B cell (primary cell): ENCODE data around the gene NREP.

Source experiments
- EZH2 ChIP-seq: IDR thresholded peaks from 2 replicates; pipeline ENCODE4 v1.6.1; 2012; ENCODE audit warnings: borderline replicate concordance, low read depth, mild to moderate bottlenecking, moderate library complexity, low read length; ENCODE audit not compliant: insufficient read depth, poor library complexity, severe bottlenecking
- TF ChIP-seq, protein P1 (sequence below): fragments of 200-600 bp; IDR thresholded peaks from one replicate; pipeline ENCODE4 v1.8.0; 2022; ENCODE audit warnings: antibody characterized with exemption, mild to moderate bottlenecking

DNA sequence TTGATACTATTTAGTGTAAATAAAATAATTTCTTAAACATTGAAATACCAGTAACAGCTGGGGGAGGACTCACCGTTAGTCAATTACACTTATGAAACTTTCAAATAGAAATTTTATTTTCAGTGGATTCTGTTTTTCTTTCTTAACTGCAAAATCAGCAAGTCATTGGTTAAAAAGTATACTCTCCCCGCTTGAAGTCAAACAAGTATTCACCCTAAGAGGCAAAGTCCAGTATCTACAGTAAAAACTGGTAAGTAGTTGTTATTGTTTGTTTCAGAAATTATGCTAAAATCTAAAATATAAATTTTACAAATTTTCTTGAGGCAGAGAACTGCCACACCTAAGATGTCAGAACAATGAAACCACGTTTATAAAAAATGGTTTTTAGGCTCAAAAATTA, 22.4 kb downstream of the NREP start:
- TF ChIP-seq, protein P1, sequence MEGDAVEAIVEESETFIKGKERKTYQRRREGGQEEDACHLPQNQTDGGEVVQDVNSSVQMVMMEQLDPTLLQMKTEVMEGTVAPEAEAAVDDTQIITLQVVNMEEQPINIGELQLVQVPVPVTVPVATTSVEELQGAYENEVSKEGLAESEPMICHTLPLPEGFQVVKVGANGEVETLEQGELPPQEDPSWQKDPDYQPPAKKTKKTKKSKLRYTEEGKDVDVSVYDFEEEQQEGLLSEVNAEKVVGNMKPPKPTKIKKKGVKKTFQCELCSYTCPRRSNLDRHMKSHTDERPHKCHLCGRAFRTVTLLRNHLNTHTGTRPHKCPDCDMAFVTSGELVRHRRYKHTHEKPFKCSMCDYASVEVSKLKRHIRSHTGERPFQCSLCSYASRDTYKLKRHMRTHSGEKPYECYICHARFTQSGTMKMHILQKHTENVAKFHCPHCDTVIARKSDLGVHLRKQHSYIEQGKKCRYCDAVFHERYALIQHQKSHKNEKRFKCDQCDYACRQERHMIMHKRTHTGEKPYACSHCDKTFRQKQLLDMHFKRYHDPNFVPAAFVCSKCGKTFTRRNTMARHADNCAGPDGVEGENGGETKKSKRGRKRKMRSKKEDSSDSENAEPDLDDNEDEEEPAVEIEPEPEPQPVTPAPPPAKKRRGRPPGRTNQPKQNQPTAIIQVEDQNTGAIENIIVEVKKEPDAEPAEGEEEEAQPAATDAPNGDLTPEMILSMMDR, result no peak
- TF ChIP-seq EZH2, result no peak
